ENCODE measurements around the gene ARL14EP.

Gene ARL14EP

GRCh38 chr11:30380846-30381245 is 57.9 kb downstream of the ARL14EP start:
- DNase-seq (ENCODE audit: low read depth) = no peak

- no peak for DNase-seq (ENCODE audit: low read depth)
Observed at GRCh38 chr11:30381879-30382278, 59.0 kb downstream of the ARL14EP start.

Data from iris pigment epithelial cell (primary cell).